Endothelial cell of umbilical vein (primary cell): ENCODE measurements around the gene MDN1. TPM values are rescaled to one million over a fixed set of nuclear protein-coding genes. Genes with fewer than 3 reads are reported as not detected.

Experiments
- BruUV-seq: library from RNA; stranded (reverse); fragments of 400-500 nt; replicated peaks from 2 replicates; lab custom pipeline; 2021; lab: Mats Ljungman, UMichigan
- CTCF ChIA-PET: fragments of 300-600, 350-600 bp; sonication (Branson Sonifier 250); formaldehyde crosslinking; loops from one replicate; lab custom pipeline; 2021; ENCODE audit warnings: antibody characterized with exemption, inconsistent platforms; lab: Charles Lee
- POLR2A ChIA-PET: fragments of 300-600, 350-600 bp; sonication (Branson Sonifier 250); formaldehyde crosslinking; loops from one replicate; lab custom pipeline; 2021; ENCODE audit warnings: antibody characterized with exemption, inconsistent platforms; lab: Charles Lee
- DNase-seq: peaks from one replicate; pipeline ENCODE4 v3.0.0-alpha.2; 2011; ENCODE audit warnings: low read depth, low spot score
- FAIRE-seq: peaks from 2 replicates; lab custom pipeline; 2011; peaks lifted over from hg19 to GRCh38; lab: Jason Lieb, UNC
- H2AFZ ChIP-seq: 2 replicates; pipeline ENCODE4 v1.6.0; 2012; ENCODE audit warnings: low read depth, low read length, control low read depth, inconsistent platforms
- H3K27ac ChIP-seq: 2 replicates; pipeline ENCODE4 v1.5.1; 2011; ENCODE audit warnings: low read depth, mild to moderate bottlenecking, control low read depth, low read length, moderate library complexity; ENCODE audit not compliant: insufficient read depth
- H3K27me3 ChIP-seq, 2 experiments: 2 replicates each; pipeline versions ENCODE4 v1.6.0 to v1.6.1; 2011; ENCODE audit warnings: low read length in 2 of 2, mixed read lengths in 1 of 2; ENCODE audit not compliant: control insufficient read depth in 2 of 2, insufficient read depth in 2 of 2
- H3K36me3 ChIP-seq, 2 experiments: 2 replicates in 1 of 2; 3 replicates in 1 of 2; pipeline ENCODE4 v1.5.1; 2011; ENCODE audit warnings: low read length in 2 of 2, mild to moderate bottlenecking in 1 of 2, moderate library complexity in 1 of 2; ENCODE audit not compliant: control insufficient read depth in 2 of 2, insufficient read depth in 2 of 2; ENCODE audit errors: extremely low read depth in 1 of 2
- H3K4me1 ChIP-seq: 3 replicates; pipeline ENCODE4 v1.5.1; 2011; ENCODE audit warnings: mild to moderate bottlenecking, low read length; ENCODE audit not compliant: control insufficient read depth, insufficient read depth; ENCODE audit errors: extremely low read depth
- H3K4me2 ChIP-seq: 2 replicates; pipeline ENCODE4 v1.6.1; 2011; ENCODE audit warnings: low read length, control low read depth, mixed read lengths; ENCODE audit not compliant: insufficient read depth
- H3K4me3 ChIP-seq, 3 experiments: fragments of 200-600 bp in 1 of 3; sonication (generic), shearing (Covaris generic) in 1 of 3; replicated peaks in 1 of 3; 2 replicates each; pipeline ENCODE4 v1.5.1; 2011 to 2016; ENCODE audit warnings: control low read depth in 3 of 3, low read length in 3 of 3, mild to moderate bottlenecking in 2 of 3, inconsistent platforms in 1 of 3, low read depth in 1 of 3, moderate library complexity in 1 of 3; ENCODE audit not compliant: insufficient read depth in 1 of 3
- H3K79me2 ChIP-seq: 2 replicates; pipeline ENCODE4 v1.6.0; 2012; ENCODE audit warnings: low read length, inconsistent platforms; ENCODE audit not compliant: control insufficient read depth, insufficient read depth
- H3K9ac ChIP-seq: replicated peaks from 2 replicates; pipeline ENCODE3; 2011; ENCODE audit warnings: low read length, control low read depth; ENCODE audit not compliant: insufficient read depth; ENCODE audit errors: extremely low read depth
- H3K9me1 ChIP-seq: replicated peaks from 3 replicates; pipeline ENCODE4 v1.6.0; 2011; ENCODE audit warnings: mild to moderate bottlenecking, low read length; ENCODE audit not compliant: control insufficient read depth, insufficient read depth; ENCODE audit errors: extremely low read depth
- H3K9me3 ChIP-seq: replicated peaks from 2 replicates; pipeline ENCODE4 v1.5.1; 2012; ENCODE audit warnings: low read length, inconsistent platforms; ENCODE audit not compliant: control insufficient read depth, insufficient read depth
- H4K20me1 ChIP-seq: replicated peaks from 2 replicates; pipeline ENCODE3; 2011; ENCODE audit warnings: mild to moderate bottlenecking, low read length; ENCODE audit not compliant: control insufficient read depth, insufficient read depth; ENCODE audit errors: extremely low read depth
- EZH2 ChIP-seq: IDR thresholded peaks from 2 replicates; pipeline ENCODE4 v1.6.1; 2012; ENCODE audit warnings: borderline replicate concordance, low read depth, mild to moderate bottlenecking, moderate library complexity, low read length, inconsistent platforms; ENCODE audit not compliant: severe bottlenecking
- FOS ChIP-seq: IDR thresholded peaks from 2 replicates; pipeline ENCODE4 v1.6.1; 2011; ENCODE audit warnings: mild to moderate bottlenecking, low read length, moderate library complexity, borderline replicate concordance; ENCODE audit not compliant: insufficient read depth
- MYC ChIP-seq: IDR thresholded peaks from one replicate; pipeline ENCODE4 v1.6.1; 2011; ENCODE audit warnings: mild to moderate bottlenecking, low read depth, low read length
- POLR2A ChIP-seq: IDR thresholded peaks from 2 replicates; pipeline ENCODE4 v1.6.1; 2012; ENCODE audit warnings: low read depth, mild to moderate bottlenecking, control low read depth, low read length
- POLR2AphosphoS5 ChIP-seq: IDR thresholded peaks from 2 replicates; pipeline ENCODE4 v1.6.1; 2012; ENCODE audit warnings: low read depth, mild to moderate bottlenecking, control low read depth, low read length, moderate library complexity; ENCODE audit not compliant: insufficient read depth
- dilution Hi-C: fragments of 300-500 bp; cut with MboI; formaldehyde crosslinking; loops from one replicate; pipeline ENCODE4 v1.15.0; 2019; ENCODE audit warnings: low sequenced_read_pairs; ENCODE audit not compliant: extremely low pct_ligation_motif_present
- intact Hi-C: fragments of 100-400 bp; cut with micrococcal nuclease; formaldehyde crosslinking; loops from one replicate; pipeline ENCODE4 v1.10.0; 2022
- polyA plus RNA-seq, 4 experiments: library from polyadenylated mRNA; depleted of rRNA in 3 of 4; stranded (reverse) in 3 of 4; unstranded in 1 of 4; fragments of >200 nt; gene quantifications; 2 replicates each; pipeline versions ENCODE4 v1.2.1 to v1.2.3, GENCODE V29; 2011 to 2012; ENCODE audit warnings: missing spikeins in 1 of 4
- total RNA-seq: library from RNA; stranded (reverse); gene quantifications from 2 replicates; pipeline ENCODE4 v1.2.3, GENCODE V29; 2021
- TF ChIP-seq, protein P1 (sequence below), 2 donors: IDR thresholded peaks; 1 replicate in 1 of 2; 2 replicates in 1 of 2; pipeline ENCODE4 v1.5.1; 2011; ENCODE audit warnings: low read length in 2 of 2, mild to moderate bottlenecking in 2 of 2, moderate library complexity in 2 of 2, control low read depth in 1 of 2, inconsistent platforms in 1 of 2, low read depth in 1 of 2; ENCODE audit not compliant: insufficient read depth in 1 of 2; ENCODE audit errors: extremely low read depth in 1 of 2
- TF ChIP-seq, protein P2 (sequence below): IDR thresholded peaks from 2 replicates; pipeline ENCODE4 v1.6.1; 2011; ENCODE audit not compliant: insufficient read depth, insufficient read length

The MDN1 gene
- total and polyA plus RNA-seq, 2 donors (not counting 3 experiments of a cell fraction or from before 2014, with no cell fraction given), result 9.2 to 39.6 TPM

DNA sequence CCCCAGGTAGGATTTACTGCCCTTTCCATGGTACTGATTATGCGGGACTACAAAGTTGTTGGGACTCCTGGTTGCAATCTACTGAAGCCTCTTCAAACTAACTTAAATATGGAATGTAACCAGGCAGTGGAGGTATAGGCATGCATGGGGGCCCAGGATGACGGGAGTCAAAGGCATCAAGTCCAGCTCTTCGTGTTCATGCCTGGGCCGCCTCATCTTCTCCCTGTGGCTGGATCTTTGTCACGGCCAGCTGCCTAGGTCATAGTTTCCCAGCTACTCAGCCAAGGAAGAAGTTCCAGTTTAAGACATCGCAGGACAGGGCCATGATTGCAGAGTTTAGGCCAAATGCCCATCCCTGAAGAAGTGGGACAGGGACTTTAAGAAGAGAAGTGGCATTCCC, 201.6 kb downstream of the MDN1 start:
- intact Hi-C loops, result no loop called here
- Histone ChIP-seq H3K79me2 (no peaks in the 10 kb centered on the region), H3K27me3 (no peaks in the 10 kb centered on the region), H3K27ac (no peak overlapping the region), H2AFZ (no peak overlapping the region), H3K9ac (no peak overlapping the region), H4K20me1 (no peaks in the 10 kb centered on the region), H3K4me1 (no peaks in the 10 kb centered on the region), H3K36me3 (no peaks in the 10 kb centered on the region), H3K4me3 (no peak overlapping the region), H3K4me2 (no peak overlapping the region), H3K9me1 (no peaks in the 10 kb centered on the region), H3K9me3 (no peaks in the 10 kb centered on the region)
- TF ChIP-seq EZH2, result no peak
- no peak for TF ChIP-seq POLR2AphosphoS5
- no peak for TF ChIP-seq FOS
- no peak for TF ChIP-seq MYC
- TF ChIP-seq POLR2A, result no peak
- TF ChIP-seq, protein P1, sequence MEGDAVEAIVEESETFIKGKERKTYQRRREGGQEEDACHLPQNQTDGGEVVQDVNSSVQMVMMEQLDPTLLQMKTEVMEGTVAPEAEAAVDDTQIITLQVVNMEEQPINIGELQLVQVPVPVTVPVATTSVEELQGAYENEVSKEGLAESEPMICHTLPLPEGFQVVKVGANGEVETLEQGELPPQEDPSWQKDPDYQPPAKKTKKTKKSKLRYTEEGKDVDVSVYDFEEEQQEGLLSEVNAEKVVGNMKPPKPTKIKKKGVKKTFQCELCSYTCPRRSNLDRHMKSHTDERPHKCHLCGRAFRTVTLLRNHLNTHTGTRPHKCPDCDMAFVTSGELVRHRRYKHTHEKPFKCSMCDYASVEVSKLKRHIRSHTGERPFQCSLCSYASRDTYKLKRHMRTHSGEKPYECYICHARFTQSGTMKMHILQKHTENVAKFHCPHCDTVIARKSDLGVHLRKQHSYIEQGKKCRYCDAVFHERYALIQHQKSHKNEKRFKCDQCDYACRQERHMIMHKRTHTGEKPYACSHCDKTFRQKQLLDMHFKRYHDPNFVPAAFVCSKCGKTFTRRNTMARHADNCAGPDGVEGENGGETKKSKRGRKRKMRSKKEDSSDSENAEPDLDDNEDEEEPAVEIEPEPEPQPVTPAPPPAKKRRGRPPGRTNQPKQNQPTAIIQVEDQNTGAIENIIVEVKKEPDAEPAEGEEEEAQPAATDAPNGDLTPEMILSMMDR (IDR thresholded peaks at IDR 0.05; ENCODE audit: extremely low read depth in 1 of 2, insufficient read depth in 1 of 2, low read depth in 1 of 2, low read length in 2 of 2), result no peak
- TF ChIP-seq, protein P2, sequence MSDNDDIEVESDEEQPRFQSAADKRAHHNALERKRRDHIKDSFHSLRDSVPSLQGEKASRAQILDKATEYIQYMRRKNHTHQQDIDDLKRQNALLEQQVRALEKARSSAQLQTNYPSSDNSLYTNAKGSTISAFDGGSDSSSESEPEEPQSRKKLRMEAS, result no peak
- dilution Hi-C loops, result no loop called here
- no TSS peak for BruUV-seq
- no peak for DNase-seq
- ChIA-PET CTCF (interaction anchor here (1.0 to 1.3 kb wide), 2 partner anchors 8 to 9 kb away, joined by 3 to 4 read pairs; no protein-coding TSS in a partner anchor), POLR2A (no interaction called here)
- no peak for FAIRE-seq
